Breast epithelium (tissue), 3 donors: ENCODE measurements around the gene METTL23.

Experiments
- CTCF ChIP-seq, 3 donors: fragments of 450-650 bp; IDR thresholded peaks; one replicate each; pipeline ENCODE4 v1.5.1; 2016 to 2017; ENCODE audit warnings: antibody characterized with exemption in 3 of 3, mild to moderate bottlenecking in 3 of 3, moderate library complexity in 3 of 3
- POLR2A ChIP-seq: fragments of 450-650 bp; IDR thresholded peaks from one replicate; pipeline ENCODE4 v1.6.1; 2016; ENCODE audit warnings: antibody characterized with exemption, mild to moderate bottlenecking, moderate library complexity

DNA sequence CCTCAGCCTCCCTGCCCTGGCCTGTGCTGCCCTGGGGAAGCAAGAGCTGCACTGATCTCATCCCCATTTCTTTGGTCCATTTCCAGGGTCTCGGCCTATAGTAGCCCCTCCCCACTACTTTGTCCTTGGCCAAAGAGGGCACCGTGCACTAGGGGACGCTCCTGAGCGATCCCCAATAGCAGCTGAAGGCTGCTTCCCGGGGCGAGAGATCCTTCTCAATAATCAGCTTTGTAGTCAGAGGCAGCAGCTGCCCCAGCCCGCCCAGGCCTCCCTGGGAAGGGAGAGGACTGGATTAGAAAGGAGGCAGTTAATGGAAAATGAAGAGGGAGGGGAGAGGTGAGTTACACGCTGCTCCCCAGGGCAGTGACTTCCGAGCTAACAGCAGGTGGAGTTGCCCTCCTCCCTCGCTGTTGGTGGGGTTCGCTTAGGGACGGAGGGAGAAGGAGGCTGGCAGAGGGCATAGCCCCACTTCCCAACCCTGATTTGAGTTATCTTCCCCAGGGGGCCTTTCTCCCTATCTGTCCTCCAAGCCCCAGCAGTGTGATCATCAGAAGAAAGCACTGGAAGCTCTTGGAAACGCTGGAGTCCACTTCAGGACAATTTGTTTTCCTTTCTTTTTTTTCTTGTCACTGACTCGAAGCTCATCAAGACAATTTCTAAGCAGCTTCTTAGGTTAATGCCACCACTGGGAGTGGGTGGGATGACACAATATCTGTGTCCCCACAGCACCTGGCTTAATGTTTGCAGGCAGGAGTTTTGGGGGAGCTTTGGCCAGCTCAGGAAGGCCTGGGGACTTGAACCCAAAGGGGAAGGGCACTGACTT lies 18.4 kb upstream of the METTL23 start:
- TF ChIP-seq CTCF (IDR thresholded peaks at IDR 0.05) (no peak), POLR2A (no peak)
